Naive B cell (primary cell): ENCODE results near the gene APOL5. TPM values are rescaled to one million over a fixed set of nuclear protein-coding genes. Genes with fewer than 3 reads are reported as not detected.
A peak's percentile ranks its signal among the peaks of the same experiment; 100 is the strongest.
"Not testable (repeated sequence)": the region's sequence is repeated elsewhere in the genome, so short reads cannot be mapped to it uniquely, and the experiment has no call there.

Experiments used
- ATAC-seq, 2 donors: fragments of 150-1000 bp; cut with Tn5 transposase; 2 replicates each; pipeline ENCODE4 v1.10.0; 2021; ENCODE audit warnings: low read depth in 2 of 2, mild to moderate bottlenecking in 2 of 2, moderate library complexity in 2 of 2
- DNase-seq: peaks from one replicate; pipeline ENCODE4 v3.0.0; 2022
- H3K27ac Mint-ChIP-seq, 6 donors: one replicate each; pipeline ENCODE4 v1.8.0; 2020 to 2022; ENCODE audit warnings: mild to moderate bottlenecking in 6 of 6, mixed read lengths in 6 of 6, moderate library complexity in 5 of 6, inconsistent platforms in 2 of 6
- H3K27me3 Mint-ChIP-seq, 3 donors: one replicate each; pipeline ENCODE4 v1.8.0; 2021 to 2022; ENCODE audit warnings: mixed read lengths in 3 of 3, mild to moderate bottlenecking in 1 of 3
- H3K36me3 Mint-ChIP-seq, 2 donors: one replicate each; pipeline ENCODE4 v1.8.0; 2020 to 2022; ENCODE audit warnings: mixed read lengths in 2 of 2, inconsistent platforms in 1 of 2, mild to moderate bottlenecking in 1 of 2
- H3K4me1 Mint-ChIP-seq, 3 donors: one replicate each; pipeline ENCODE4 v1.8.0; 2020 to 2022; ENCODE audit warnings: mixed read lengths in 3 of 3, inconsistent platforms in 1 of 3, mild to moderate bottlenecking in 1 of 3, moderate library complexity in 1 of 3
- H3K4me3 Mint-ChIP-seq, 8 donors: one replicate each; pipeline ENCODE4 v1.8.0; 2020 to 2022; ENCODE audit warnings: mild to moderate bottlenecking in 8 of 8, mixed read lengths in 8 of 8, moderate library complexity in 8 of 8, inconsistent platforms in 2 of 8
- H3K9me3 Mint-ChIP-seq, 7 donors: one replicate each; pipeline ENCODE4 v1.8.0; 2020 to 2022; ENCODE audit warnings: mixed read lengths in 7 of 7, mild to moderate bottlenecking in 5 of 7, inconsistent platforms in 2 of 7, moderate library complexity in 1 of 7
- polyA plus RNA-seq, 6 donors: library from polyadenylated mRNA; unstranded; fragments of 300-500 nt; fragmentation: Illumina TruSeq; gene quantifications; one replicate each; pipeline ENCODE4 v1.2.3, GENCODE V29; 2021; ENCODE audit warnings: low read depth in 6 of 6

Gene APOL5
- polyA plus RNA-seq, 6 donors from 2014 or later, result not detected

DNA sequence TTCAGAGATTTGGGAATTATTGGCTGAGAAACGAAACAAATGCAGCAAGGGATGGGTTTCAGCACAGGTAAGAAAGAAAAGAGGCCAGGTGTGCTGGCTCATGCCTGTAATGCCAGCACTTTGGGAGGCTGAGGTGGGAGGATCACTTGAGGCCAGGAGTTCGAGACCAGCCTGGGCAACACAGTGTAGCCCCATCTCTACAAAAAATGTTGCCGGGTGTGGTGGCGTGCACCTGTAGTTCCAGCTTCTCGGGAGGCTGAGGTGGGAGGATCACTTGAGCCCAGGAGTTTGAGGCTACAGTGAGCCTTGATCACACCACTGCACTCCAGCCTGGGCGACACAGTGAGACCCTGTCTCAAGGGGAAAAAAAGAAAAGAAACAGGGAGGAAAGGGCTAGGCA is 20.2 kb downstream of the APOL5 start:
- ATAC-seq, H3K4me1 Mint-ChIP-seq, H3K27ac Mint-ChIP-seq, H3K9me3 Mint-ChIP-seq, H3K4me3 Mint-ChIP-seq, DNase-seq, H3K36me3 Mint-ChIP-seq: not testable (repeated sequence)
- H3K27me3 Mint-ChIP-seq, result peaks cover 73 to 81% (median 77%) of the 10 kb centered on the region in 3 donors

DNA sequence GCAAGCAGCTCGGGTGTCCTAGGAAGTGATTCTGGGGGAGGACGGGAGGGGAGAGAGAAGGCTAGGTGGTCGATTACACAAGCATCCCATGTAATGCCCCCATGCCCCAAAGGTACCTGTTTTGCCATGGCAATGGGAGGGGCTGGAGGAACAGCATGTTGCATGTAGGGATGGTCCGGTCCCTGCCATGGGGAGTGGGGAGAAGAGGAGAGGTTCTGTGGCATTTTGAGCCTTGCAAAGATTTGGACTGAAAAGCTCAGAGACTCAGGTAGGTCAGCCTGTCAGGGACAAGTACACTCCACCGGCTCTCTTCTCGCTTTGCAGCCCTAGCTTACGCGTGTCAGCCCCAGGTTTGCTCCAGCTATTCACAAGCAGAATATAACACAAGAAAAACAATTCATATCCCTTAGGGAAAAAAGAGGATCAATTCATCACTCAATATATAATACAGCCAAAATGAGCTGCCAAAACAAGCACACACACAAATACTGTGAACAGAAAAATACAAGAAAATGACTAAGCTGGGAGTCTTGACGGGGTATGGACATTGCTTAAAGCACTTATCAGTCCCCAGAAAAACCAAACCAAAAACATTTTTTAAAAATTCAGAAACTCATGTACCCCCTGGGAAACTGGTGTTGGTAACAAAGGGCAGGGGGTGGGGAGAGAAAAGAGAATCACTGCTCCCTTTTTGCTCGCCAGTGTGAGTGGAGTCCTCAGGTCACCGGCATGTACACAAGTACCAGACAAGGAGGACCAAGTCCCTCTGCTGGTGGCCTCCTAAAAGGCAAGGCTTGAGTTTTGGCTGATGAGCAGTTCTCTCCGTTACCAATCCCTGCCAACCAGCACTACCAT is 21.6 kb downstream of the APOL5 start:
- no peak for ATAC-seq
- Mint-ChIP-seq H3K36me3 (peaks cover 0 to 5% of the 10 kb centered on the region in 2 donors), H3K27ac (no peak overlapping the region), H3K9me3 (peaks cover 0 to 4% (median 0%) of the 10 kb centered on the region in 7 donors), H3K27me3 (peaks cover 74 to 89% (median 86%) of the 10 kb centered on the region in 3 donors), H3K4me1 (peaks cover 0 to 9% (median 2%) of the 10 kb centered on the region in 3 donors), H3K4me3 (peak overlapping the region in 1 of 8 donors; percentile 64)
- no peak for DNase-seq

DNA sequence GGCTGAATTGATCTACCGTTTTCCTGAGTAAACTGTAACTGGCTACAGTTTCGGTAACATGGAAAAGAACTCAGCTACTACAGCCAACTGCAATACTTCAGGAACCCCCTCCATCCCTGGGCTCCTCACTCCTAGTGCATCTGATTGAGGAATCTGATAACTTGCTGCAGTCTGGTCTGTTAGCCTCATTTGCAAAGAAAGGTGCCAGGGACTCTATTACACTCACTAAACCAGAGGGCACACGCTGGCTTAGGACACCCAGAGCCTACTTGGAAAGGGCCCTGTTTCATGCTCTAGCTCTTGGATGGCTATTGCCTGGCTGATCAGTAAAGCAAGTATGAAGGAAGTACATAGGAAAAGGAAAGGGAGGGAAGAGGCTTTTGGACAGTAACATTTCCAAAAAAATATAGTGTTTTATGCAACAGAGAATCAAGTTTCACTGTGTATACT is 22.3 kb downstream of the APOL5 start:
- Mint-ChIP-seq H3K27me3 (peaks cover 81 to 95% (median 92%) of the 10 kb centered on the region in 3 donors), H3K4me3 (no peak overlapping the region), H3K27ac (no peak overlapping the region), H3K9me3 (peaks cover 0 to 4% (median 0%) of the 10 kb centered on the region in 7 donors), H3K36me3 (peaks cover 0 to 5% of the 10 kb centered on the region in 2 donors), H3K4me1 (peaks cover 5 to 16% (median 8%) of the 10 kb centered on the region in 3 donors)
- DNase-seq, result no peak
- ATAC-seq, result no peak

DNA sequence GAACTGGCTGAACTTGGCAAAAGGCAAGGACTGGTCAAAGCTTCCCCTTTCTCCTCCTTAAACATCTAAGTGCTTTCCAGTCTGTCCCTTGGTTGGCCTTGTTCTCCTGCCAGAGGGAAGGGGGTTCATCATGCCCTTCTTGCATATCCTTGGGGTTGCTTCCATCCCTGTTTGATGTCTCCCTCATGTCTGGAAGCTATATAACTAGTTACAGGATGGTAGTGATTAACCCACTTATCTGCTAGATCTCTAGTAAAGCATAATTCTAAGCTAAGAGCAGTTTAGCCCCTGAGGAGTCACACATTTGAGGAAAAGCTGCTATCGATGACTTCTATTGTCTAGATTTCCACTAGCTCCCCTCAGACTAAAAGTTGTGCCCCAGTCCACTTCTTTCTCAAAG is 22.9 kb downstream of the APOL5 start:
- ATAC-seq (no peak), DNase-seq (no peak)
- Mint-ChIP-seq H3K9me3 (peaks cover 0 to 4% (median 0%) of the 10 kb centered on the region in 7 donors), H3K36me3 (peaks cover 0 to 5% of the 10 kb centered on the region in 2 donors), H3K27me3 (peaks cover 81 to 97% (median 94%) of the 10 kb centered on the region in 3 donors), H3K27ac (no peak overlapping the region), H3K4me1 (peaks cover 6 to 17% (median 10%) of the 10 kb centered on the region in 3 donors), H3K4me3 (no peak overlapping the region)

DNA sequence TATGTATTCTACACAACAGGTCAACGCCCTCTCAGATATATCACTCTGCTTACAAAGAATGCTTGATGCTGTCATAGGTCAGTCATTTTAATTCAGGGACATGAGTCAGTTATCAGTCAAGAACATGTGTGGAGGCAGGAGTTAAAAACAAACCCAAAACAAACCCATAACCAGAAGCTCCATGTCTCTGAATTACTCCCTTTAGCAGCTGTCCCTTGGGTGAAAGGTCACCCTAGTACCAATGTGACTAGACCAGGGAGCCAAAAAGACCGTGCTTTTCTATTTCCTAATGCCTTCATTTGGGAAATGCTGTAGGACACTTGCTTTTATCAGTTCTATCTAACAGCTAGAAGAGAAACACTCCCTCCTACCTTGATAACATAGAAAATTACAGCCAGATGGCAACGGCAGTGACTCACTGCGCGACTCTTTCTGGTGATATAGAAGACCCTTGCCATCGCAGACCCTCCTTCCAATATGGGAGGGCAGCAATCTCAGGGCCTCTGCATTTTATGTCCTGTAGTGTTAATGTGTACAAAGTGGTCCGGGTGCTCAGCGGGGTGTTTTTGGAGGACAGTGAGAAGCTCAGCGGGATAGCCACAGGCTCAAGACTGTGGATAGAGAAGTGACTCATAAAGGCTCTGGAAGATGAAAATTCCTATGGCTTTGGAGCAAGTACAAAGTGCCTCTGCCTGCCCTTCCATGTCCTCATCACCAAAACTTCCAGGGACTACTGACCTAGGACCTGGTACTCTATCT is 24.8 kb downstream of the APOL5 start:
- no peak for ATAC-seq
- Mint-ChIP-seq H3K27me3 (peaks cover 86 to 97% (median 94%) of the 10 kb centered on the region in 3 donors), H3K36me3 (no peaks in the 10 kb centered on the region), H3K4me1 (peaks cover 6 to 17% (median 10%) of the 10 kb centered on the region in 3 donors), H3K9me3 (peaks cover 0 to 6% (median 0%) of the 10 kb centered on the region in 7 donors), H3K4me3 (no peak overlapping the region), H3K27ac (no peak overlapping the region)
- no peak for DNase-seq

DNA sequence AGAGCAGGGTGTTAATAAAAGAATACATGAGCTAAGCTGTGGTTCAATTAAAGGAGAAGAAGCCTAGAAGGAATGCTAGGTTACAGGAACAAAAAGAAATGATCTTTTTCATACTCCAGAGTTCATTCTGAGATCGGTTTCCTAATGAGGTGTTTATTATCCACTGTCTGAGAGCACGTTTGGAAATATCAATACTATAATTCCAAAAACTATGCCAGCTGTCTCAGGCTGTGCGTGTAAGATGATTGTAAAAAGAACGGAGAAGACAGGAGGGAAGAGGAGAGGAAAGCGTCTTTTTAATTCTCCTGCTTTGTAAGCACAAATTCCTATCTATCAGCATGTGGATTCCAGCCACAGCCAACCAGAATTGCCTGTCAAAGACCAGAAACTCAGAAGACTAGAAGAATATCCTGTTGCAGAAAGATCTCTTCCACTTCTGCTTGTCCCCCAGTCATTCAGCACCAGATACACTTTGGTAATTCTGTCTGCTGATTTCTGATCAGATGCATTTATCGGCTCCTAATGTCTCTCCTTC is 25.7 kb downstream of the APOL5 start:
- Mint-ChIP-seq H3K36me3 (no peaks in the 10 kb centered on the region), H3K4me3 (no peak overlapping the region), H3K27me3 (peaks cover 84 to 94% (median 91%) of the 10 kb centered on the region in 3 donors), H3K27ac (peak overlapping the region in 1 of 6 donors; percentile 39), H3K4me1 (peaks cover 6 to 17% (median 10%) of the 10 kb centered on the region in 3 donors), H3K9me3 (peaks cover 0 to 3% (median 0%) of the 10 kb centered on the region in 7 donors)
- no peak for DNase-seq
- no peak for ATAC-seq

DNA sequence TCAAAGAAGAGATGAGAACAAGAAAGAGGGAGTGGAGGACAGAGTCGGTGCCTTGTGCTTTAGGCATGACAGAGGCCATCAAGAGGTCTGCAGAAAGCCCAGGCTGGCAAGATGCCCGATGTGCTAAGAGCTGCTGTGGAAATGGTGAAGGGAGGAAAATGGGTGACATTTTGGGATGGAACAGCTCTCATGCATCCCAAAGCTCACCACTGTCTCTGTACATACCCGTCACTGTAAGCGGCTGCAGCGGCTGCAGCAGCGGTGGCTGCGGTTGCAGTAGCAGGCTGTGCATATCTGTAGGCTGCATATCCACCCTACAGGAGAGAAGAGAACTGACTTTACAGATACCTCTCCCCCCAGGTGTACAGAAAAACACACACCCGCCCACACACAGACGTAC is 28.6 kb downstream of the APOL5 start:
- DNase-seq (no peak), ATAC-seq (no peak)
- Mint-ChIP-seq H3K27me3 (peaks cover 78 to 87% (median 81%) of the 10 kb centered on the region in 3 donors), H3K27ac (no peak overlapping the region), H3K36me3 (no peaks in the 10 kb centered on the region), H3K4me3 (no peak overlapping the region), H3K4me1 (peaks cover 23 to 38% (median 27%) of the 10 kb centered on the region in 3 donors), H3K9me3 (peaks cover 0 to 3% (median 0%) of the 10 kb centered on the region in 7 donors)

DNA sequence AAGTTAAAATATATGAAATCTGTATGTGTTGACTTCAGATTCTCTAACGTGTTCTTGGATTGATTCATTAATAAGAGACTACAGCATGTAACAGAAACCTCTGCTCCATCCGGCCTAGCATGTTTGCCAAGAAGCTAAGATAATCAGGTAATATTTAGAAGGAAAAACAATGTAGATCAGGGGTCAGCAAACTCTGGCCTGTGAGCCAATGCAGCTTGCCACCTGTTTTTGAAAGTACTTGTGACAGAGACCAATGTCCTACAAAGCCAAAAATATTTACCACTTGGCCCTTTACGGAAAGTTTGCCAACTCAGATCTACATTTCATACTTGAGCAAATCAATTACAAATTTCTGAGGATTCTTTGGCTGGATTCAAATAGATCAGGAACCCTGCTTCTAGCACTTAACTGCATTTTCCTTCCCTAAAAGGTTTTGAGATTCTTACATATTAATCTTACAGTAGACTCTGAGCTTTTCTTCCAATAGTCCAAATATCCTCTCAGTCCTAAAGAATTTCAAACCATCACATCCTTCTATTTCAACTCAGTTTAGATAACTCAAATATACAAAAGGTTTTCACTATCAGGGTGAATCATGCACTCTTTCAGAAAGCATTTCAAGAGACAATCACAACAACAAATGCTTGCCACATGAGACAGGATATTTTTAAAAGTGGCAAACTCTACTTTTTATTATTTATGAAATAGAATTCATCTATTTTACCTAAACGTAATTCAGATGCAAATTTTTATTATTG is 29.5 kb downstream of the APOL5 start:
- no peak for DNase-seq
- Mint-ChIP-seq H3K4me1 (peaks cover 27 to 43% (median 31%) of the 10 kb centered on the region in 3 donors), H3K36me3 (no peaks in the 10 kb centered on the region), H3K4me3 (no peak overlapping the region), H3K27me3 (peaks cover 82 to 88% (median 82%) of the 10 kb centered on the region in 3 donors), H3K27ac (no peak overlapping the region), H3K9me3 (peaks cover 0 to 3% (median 0%) of the 10 kb centered on the region in 7 donors)
- no peak for ATAC-seq

DNA sequence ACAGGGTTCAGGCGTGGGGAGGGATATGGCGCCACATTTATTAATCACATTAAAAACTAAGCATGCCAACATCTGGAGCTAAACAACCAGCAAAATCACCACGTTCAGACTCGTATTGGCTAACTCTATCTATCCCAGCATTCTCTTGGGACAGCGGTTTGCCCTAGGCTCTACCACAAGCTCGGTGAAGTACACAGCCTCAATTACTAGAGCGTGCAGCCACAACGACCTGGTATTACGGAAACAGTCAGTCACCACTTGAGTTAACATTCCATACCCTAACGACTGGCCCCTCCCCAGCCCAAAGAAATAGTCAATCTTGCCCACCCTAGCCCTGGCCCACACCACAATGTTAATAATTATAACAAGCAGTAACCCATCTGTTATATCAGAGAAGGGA is 32.1 kb downstream of the APOL5 start:
- peak; percentile 94 to 97 for ATAC-seq
- DNase-seq, result peak; percentile 66

DNA sequence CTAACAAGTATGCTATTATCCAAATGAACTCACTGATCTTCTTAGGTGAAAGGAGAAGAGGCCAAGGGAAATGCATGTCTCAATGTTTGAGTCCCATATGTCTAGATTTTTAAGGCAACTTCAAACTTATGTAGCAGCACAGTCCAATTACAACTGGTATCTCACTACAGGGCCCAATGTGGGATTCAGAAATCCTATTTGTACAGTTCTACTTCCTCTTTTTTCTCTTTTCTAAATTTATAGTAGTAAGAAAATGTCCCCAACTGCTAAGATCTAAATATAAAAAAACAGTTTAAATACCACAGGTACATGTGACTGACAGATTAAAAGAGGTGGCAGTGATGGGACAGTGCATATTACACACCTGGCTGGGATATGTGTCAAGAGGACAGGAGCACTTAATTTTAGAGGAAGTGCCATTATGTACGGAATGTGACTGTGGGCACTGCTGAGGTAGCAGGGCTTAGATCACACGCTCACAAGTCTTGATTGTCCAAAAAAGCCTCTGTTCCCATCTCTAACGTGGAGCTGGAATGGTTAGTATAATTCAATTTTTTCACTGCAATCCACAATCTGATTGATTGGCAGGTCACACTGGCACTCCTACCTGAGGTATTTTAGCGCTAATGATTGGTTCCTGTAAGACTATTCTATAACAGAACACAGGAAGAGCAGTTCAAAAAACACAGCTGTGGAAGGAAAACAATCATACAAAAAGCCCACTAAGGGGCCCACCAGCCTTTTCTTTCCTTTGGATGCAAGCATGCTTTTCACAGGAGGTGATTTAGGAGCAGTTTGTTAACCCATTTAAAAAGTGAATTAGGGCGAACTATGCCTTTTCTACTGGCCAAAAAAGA is 34.6 kb downstream of the APOL5 start:
- peak; percentile 25 for DNase-seq
- H3K36me3 Mint-ChIP-seq, result no peaks in the 10 kb centered on the region
- peak; percentile 29 to 49 for ATAC-seq
- peaks cover 0 to 3% (median 0%) of the 10 kb centered on the region in 7 donors for H3K9me3 Mint-ChIP-seq
- peak overlapping the region in 5 of 8 donors; percentile 14 to 53 (median 29) for H3K4me3 Mint-ChIP-seq
- H3K4me1 Mint-ChIP-seq, result peaks cover 26 to 33% (median 31%) of the 10 kb centered on the region in 3 donors
- H3K27ac Mint-ChIP-seq, result no peak overlapping the region
- peaks cover 74 to 81% (median 75%) of the 10 kb centered on the region in 3 donors for H3K27me3 Mint-ChIP-seq

More for the DNA sequence above, 32.1 kb downstream of the APOL5 start:
- H3K4me3 Mint-ChIP-seq, result peak overlapping the region in 2 of 8 donors; percentile 4 to 55
- peaks cover 29 to 36% (median 34%) of the 10 kb centered on the region in 3 donors for H3K4me1 Mint-ChIP-seq
- peaks cover 75 to 81% (median 76%) of the 10 kb centered on the region in 3 donors for H3K27me3 Mint-ChIP-seq
- no peaks in the 10 kb centered on the region for H3K36me3 Mint-ChIP-seq
- peak overlapping the region in 2 of 6 donors; percentile 40 to 60 for H3K27ac Mint-ChIP-seq
- H3K9me3 Mint-ChIP-seq, result peaks cover 0 to 3% (median 0%) of the 10 kb centered on the region in 7 donors

DNA sequence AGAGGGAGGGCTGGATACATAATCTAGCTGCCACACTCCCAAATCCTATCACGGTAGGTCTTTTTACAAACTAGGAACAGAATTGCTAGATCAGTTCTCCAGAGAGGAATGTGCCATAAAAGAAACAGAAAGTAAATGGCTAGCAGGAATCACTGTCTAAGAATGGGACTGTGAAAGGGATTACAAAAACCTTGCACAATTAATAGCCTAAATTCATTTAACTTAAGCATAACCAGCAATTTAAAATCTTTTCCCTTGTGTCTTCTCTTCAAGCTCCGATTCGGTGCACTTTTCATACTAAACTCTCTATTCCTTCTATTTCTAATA is 35.2 kb downstream of the APOL5 start:
- H3K27me3 Mint-ChIP-seq, result peaks cover 69 to 75% (median 74%) of the 10 kb centered on the region in 3 donors
- H3K4me3 Mint-ChIP-seq, result no peak overlapping the region

DNA sequence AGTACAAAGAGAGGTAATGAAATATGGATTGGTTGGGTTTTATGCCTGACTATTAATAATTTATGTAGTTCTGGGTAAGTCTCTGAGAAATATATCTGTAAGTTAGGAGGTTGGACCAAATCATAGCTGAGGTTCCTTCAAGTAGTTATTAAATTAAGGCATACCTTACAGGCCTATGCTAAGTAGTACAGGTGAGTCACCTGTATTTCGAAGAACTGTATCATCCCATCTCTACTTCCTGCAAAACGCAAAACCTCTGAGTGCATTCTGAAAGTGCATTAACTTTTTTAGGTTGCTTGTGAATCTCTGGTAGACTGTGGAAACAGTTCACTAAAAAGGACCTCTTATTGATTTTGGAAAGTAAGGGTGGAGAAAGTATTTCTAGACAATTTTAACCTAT is 37.1 kb downstream of the APOL5 start:
- no peak for DNase-seq
- no peak for ATAC-seq
- H3K4me3 Mint-ChIP-seq, result no peak overlapping the region
- H3K36me3 Mint-ChIP-seq, result no peaks in the 10 kb centered on the region
- H3K27ac Mint-ChIP-seq, result no peak overlapping the region
- peaks cover 0 to 3% (median 0%) of the 10 kb centered on the region in 7 donors for H3K9me3 Mint-ChIP-seq
- peaks cover 75 to 84% (median 82%) of the 10 kb centered on the region in 3 donors for H3K27me3 Mint-ChIP-seq
- H3K4me1 Mint-ChIP-seq, result peaks cover 20 to 26% (median 25%) of the 10 kb centered on the region in 3 donors

More for the DNA sequence above, 35.2 kb downstream of the APOL5 start:
- no peak overlapping the region for H3K27ac Mint-ChIP-seq
- ATAC-seq (no peak), DNase-seq (no peak)
- peaks cover 0 to 3% (median 0%) of the 10 kb centered on the region in 7 donors for H3K9me3 Mint-ChIP-seq
- H3K36me3 Mint-ChIP-seq, result no peaks in the 10 kb centered on the region
- peaks cover 26 to 33% (median 31%) of the 10 kb centered on the region in 3 donors for H3K4me1 Mint-ChIP-seq
